GM23338 (cell line): ENCODE results near the gene FAXDC2. TPM values are rescaled to one million over a fixed set of nuclear protein-coding genes. Genes with fewer than 3 reads are reported as not detected.

ENCODE experiments used
- ATAC-seq: fragments of 200-7000 bp; cut with Tn5 transposase; 3 replicates; pipeline ENCODE4 v1.9.1; 2020
- DNase-seq: peaks from one replicate; pipeline ENCODE4 v3.0.0-alpha.2; 2015; ENCODE audit warnings: low spot score
- H2AFZ ChIP-seq: fragments of 200-600 bp; sonication (generic); 2 replicates; pipeline ENCODE4 v1.8.0; 2016; ENCODE audit warnings: antibody characterized with exemption, mild to moderate bottlenecking, moderate library complexity
- H3F3A ChIP-seq: fragments of 200-600 bp; sonication (generic); replicated peaks from 2 replicates; pipeline ENCODE4 v1.8.0; 2017; ENCODE audit warnings: antibody characterized with exemption, mixed run types, low read depth
- H3K27ac ChIP-seq: fragments of 200-600 bp; sonication (generic); 2 replicates; pipeline ENCODE4 v1.6.1; 2016; ENCODE audit warnings: low read depth
- H3K27me3 ChIP-seq: fragments of 200-600 bp; sonication (generic); 2 replicates; pipeline ENCODE4 v1.8.0; 2016; ENCODE audit warnings: mild to moderate bottlenecking, mixed run types, moderate library complexity; ENCODE audit not compliant: insufficient read depth
- H3K36me3 ChIP-seq: fragments of 200-600 bp; sonication (generic); 2 replicates; pipeline ENCODE4 v1.8.0; 2016; ENCODE audit warnings: mild to moderate bottlenecking; ENCODE audit not compliant: insufficient read depth
- H3K4me1 ChIP-seq: fragments of 200-600 bp; sonication (generic); 2 replicates; pipeline ENCODE4 v1.8.0; 2016; ENCODE audit warnings: mild to moderate bottlenecking, moderate library complexity; ENCODE audit not compliant: insufficient read depth
- H3K4me2 ChIP-seq: fragments of 200-600 bp; sonication (generic); 2 replicates; pipeline ENCODE4 v1.7.1; 2017; ENCODE audit warnings: mixed run types
- H3K4me3 ChIP-seq: fragments of 200-600 bp; sonication (generic); 2 replicates; pipeline ENCODE4 v1.6.1; 2016; ENCODE audit warnings: mixed run types
- H3K79me2 ChIP-seq: fragments of 200-600 bp; sonication (generic); replicated peaks from 2 replicates; pipeline ENCODE4 v1.8.0; 2017; ENCODE audit warnings: mild to moderate bottlenecking; ENCODE audit not compliant: insufficient read depth
- H3K9me2 ChIP-seq: fragments of 200-600 bp; sonication (generic); 2 replicates; pipeline ENCODE4 v1.8.0; 2017; ENCODE audit not compliant: insufficient read depth
- H4K20me1 ChIP-seq: fragments of 200-600 bp; sonication (generic); replicated peaks from 2 replicates; pipeline ENCODE4 v1.8.0; 2017; ENCODE audit warnings: mild to moderate bottlenecking; ENCODE audit not compliant: insufficient read depth
- H3K27ac Mint-ChIP-seq: 2 replicates; pipeline ENCODE4 v1.8.0; 2020; ENCODE audit warnings: inconsistent platforms, mild to moderate bottlenecking, moderate library complexity, mixed read lengths
- H3K27me3 Mint-ChIP-seq: 3 replicates; pipeline ENCODE4 v1.8.0; 2022; ENCODE audit warnings: low read depth, mild to moderate bottlenecking, moderate library complexity, mixed read lengths, inconsistent platforms; ENCODE audit not compliant: insufficient read depth, poor library complexity
- H3K36me3 Mint-ChIP-seq: 3 replicates; pipeline ENCODE4 v1.8.0; 2021; ENCODE audit warnings: low read depth, mild to moderate bottlenecking, inconsistent platforms, moderate library complexity, mixed read lengths
- H3K4me1 Mint-ChIP-seq: 3 replicates; pipeline ENCODE4 v1.8.0; 2020; ENCODE audit warnings: mild to moderate bottlenecking, inconsistent platforms, mixed read lengths
- H3K4me3 Mint-ChIP-seq: 3 replicates; pipeline ENCODE4 v1.8.0; 2021; ENCODE audit warnings: moderate library complexity, mild to moderate bottlenecking, inconsistent platforms, mixed read lengths
- H3K9me3 Mint-ChIP-seq: 3 replicates; pipeline ENCODE4 v1.8.0; 2020; ENCODE audit warnings: moderate library complexity, mild to moderate bottlenecking, inconsistent platforms, mixed read lengths
- CREB1 ChIP-seq: fragments of 250-450 bp; sonication (Bioruptor Pico); IDR thresholded peaks from 2 replicates; pipeline ENCODE4 v1.5.0; 2020; ENCODE audit warnings: low read depth, mild to moderate bottlenecking, moderate library complexity
- EZH2 ChIP-seq: fragments of 200-600 bp; sonication (generic); IDR thresholded peaks from one replicate; pipeline ENCODE4 v1.8.0; 2017; ENCODE audit warnings: antibody characterized with exemption, mild to moderate bottlenecking, low read depth; ENCODE audit not compliant: unreplicated experiment
- EZH2phosphoT487 ChIP-seq: fragments of 200-600 bp; sonication (generic); IDR thresholded peaks from one replicate; pipeline ENCODE4 v1.8.1; 2018; ENCODE audit warnings: antibody characterized with exemption; ENCODE audit not compliant: unreplicated experiment
- JUNB ChIP-seq: IDR thresholded peaks from one replicate; pipeline ENCODE4 v1.6.1; 2016; ENCODE audit warnings: antibody characterized with exemption; ENCODE audit not compliant: unreplicated experiment
- NANOG ChIP-seq: IDR thresholded peaks from 2 replicates; pipeline ENCODE4 v1.6.1; 2016; ENCODE audit warnings: antibody characterized with exemption, borderline replicate concordance
- POLR2AphosphoS5 ChIP-seq: IDR thresholded peaks from 2 replicates; pipeline ENCODE4 v1.6.1; 2016; ENCODE audit warnings: antibody characterized with exemption, low read depth
- STAT1 ChIP-seq: IDR thresholded peaks from one replicate; pipeline ENCODE4 v1.6.1; 2016; ENCODE audit warnings: antibody characterized with exemption; ENCODE audit not compliant: unreplicated experiment
- ZNF114 ChIP-seq: fragments of 250-450 bp; sonication (Bioruptor Pico); IDR thresholded peaks from 2 replicates; pipeline ENCODE4 v1.5.0; 2020; ENCODE audit warnings: mild to moderate bottlenecking, moderate library complexity
- ZNF331 ChIP-seq: fragments of 250-450 bp; sonication (Bioruptor Pico); IDR thresholded peaks from 2 replicates; pipeline ENCODE4 v1.5.0; 2020; ENCODE audit warnings: low read depth, mild to moderate bottlenecking, moderate library complexity
- polyA plus RNA-seq: library from polyadenylated mRNA; unstranded; fragments of >200 nt; fragmentation: Nextera tagmentation; extraction: Ambion mirVana; gene quantifications from 2 replicates; pipeline ENCODE4 v1.2.1, GENCODE V29; 2016
- total RNA-seq: library from RNA; depleted of rRNA; stranded (reverse); fragments of >200 nt; shearing (Covaris generic); gene quantifications from 2 replicates; pipeline ENCODE4 v1.2.3, GENCODE V29; 2014
- TF ChIP-seq, protein P1 (sequence below), 2 experiments: fragments of 200-600 bp in 1 of 2; sonication (generic) in 1 of 2; conservative IDR thresholded peaks; 2 replicates each; pipeline versions ENCODE4 v1.5.1 to v1.6.1; 2016 to 2017; ENCODE audit warnings: antibody characterized with exemption in 2 of 2, low read depth in 2 of 2, mild to moderate bottlenecking in 2 of 2, moderate library complexity in 1 of 2
- TF ChIP-seq, protein P2 (sequence below): IDR thresholded peaks from 2 replicates; pipeline ENCODE4 v1.6.1; 2016; ENCODE audit warnings: antibody characterized with exemption
- TF ChIP-seq, protein P3 (sequence below): IDR thresholded peaks from one replicate; pipeline ENCODE4 v1.6.1; 2018; ENCODE audit warnings: antibody characterized with exemption; ENCODE audit not compliant: unreplicated experiment
- TF ChIP-seq, protein P4 (sequence below): fragments of 250-450 bp; sonication (Bioruptor Pico); IDR thresholded peaks from 2 replicates; pipeline ENCODE4 v1.5.0; 2020; ENCODE audit warnings: mild to moderate bottlenecking, moderate library complexity

The FAXDC2 gene
- total and polyA plus RNA-seq, 2 experiments from 2014 or later, result 4.0 to 4.6 TPM

DNA sequence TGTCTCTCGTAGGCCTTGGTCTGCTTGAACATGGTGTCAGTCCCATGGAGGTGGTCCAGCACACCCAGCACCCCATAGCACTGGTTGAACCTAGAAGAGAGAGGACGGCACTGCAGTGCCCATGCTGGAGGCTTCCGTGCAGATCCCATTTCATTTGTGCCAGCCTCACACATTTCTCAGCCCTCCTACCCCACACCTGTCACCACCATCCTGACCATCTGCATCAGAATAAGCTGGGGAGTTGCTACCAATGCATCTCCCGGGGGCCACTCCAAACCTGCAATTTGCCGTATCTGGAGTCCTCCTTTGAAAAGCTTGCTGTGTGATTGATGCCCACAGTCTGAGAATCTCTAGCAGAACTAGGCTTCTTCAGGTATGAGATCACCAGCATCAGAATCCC is 30.0 kb downstream of the FAXDC2 start:
- no peaks in the 10 kb centered on the region; the same call in 2 of the 3 replicates for H3K9me3 Mint-ChIP-seq
- no peak overlapping the region for H3K27ac Mint-ChIP-seq
- Histone ChIP-seq H3K4me1 (no peaks in the 10 kb centered on the region), H3K27me3 (no peaks in the 10 kb centered on the region), H3K27ac (no peak overlapping the region), H3K79me2 (0 out of 2 replicates have a peak, but pooled peaks cover 5% of the 10 kb centered on the region), H3K4me3 (no peak overlapping the region), H3K36me3 (peaks cover 38% of the 10 kb centered on the region), H3F3A (peaks cover 13% of the 10 kb centered on the region), H3K4me2 (no peak overlapping the region), H3K9me2 (no peaks in the 10 kb centered on the region), H4K20me1 (peaks cover 31% of the 10 kb centered on the region), H2AFZ (no peak overlapping the region)
- DNase-seq (no peak), ATAC-seq (no peak; the same call in none of the 3 replicates)
- H3K4me3 Mint-ChIP-seq, result no peak overlapping the region
- TF ChIP-seq EZH2, result no peak
- TF ChIP-seq, protein P1, sequence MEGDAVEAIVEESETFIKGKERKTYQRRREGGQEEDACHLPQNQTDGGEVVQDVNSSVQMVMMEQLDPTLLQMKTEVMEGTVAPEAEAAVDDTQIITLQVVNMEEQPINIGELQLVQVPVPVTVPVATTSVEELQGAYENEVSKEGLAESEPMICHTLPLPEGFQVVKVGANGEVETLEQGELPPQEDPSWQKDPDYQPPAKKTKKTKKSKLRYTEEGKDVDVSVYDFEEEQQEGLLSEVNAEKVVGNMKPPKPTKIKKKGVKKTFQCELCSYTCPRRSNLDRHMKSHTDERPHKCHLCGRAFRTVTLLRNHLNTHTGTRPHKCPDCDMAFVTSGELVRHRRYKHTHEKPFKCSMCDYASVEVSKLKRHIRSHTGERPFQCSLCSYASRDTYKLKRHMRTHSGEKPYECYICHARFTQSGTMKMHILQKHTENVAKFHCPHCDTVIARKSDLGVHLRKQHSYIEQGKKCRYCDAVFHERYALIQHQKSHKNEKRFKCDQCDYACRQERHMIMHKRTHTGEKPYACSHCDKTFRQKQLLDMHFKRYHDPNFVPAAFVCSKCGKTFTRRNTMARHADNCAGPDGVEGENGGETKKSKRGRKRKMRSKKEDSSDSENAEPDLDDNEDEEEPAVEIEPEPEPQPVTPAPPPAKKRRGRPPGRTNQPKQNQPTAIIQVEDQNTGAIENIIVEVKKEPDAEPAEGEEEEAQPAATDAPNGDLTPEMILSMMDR (conservative IDR thresholded peaks at IDR 0.05; ENCODE audit: low read depth in 2 of 2), result no peak
- no peak for TF ChIP-seq JUNB
- no peak for TF ChIP-seq POLR2AphosphoS5
- no peak for TF ChIP-seq STAT1
- TF ChIP-seq, protein P2, sequence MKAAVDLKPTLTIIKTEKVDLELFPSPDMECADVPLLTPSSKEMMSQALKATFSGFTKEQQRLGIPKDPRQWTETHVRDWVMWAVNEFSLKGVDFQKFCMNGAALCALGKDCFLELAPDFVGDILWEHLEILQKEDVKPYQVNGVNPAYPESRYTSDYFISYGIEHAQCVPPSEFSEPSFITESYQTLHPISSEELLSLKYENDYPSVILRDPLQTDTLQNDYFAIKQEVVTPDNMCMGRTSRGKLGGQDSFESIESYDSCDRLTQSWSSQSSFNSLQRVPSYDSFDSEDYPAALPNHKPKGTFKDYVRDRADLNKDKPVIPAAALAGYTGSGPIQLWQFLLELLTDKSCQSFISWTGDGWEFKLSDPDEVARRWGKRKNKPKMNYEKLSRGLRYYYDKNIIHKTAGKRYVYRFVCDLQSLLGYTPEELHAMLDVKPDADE, result no peak
- no peak for TF ChIP-seq ZNF114
- no peak for TF ChIP-seq CREB1 (CRISPR knock-in tag)
- no peak for TF ChIP-seq EZH2phosphoT487
- TF ChIP-seq, protein P3, sequence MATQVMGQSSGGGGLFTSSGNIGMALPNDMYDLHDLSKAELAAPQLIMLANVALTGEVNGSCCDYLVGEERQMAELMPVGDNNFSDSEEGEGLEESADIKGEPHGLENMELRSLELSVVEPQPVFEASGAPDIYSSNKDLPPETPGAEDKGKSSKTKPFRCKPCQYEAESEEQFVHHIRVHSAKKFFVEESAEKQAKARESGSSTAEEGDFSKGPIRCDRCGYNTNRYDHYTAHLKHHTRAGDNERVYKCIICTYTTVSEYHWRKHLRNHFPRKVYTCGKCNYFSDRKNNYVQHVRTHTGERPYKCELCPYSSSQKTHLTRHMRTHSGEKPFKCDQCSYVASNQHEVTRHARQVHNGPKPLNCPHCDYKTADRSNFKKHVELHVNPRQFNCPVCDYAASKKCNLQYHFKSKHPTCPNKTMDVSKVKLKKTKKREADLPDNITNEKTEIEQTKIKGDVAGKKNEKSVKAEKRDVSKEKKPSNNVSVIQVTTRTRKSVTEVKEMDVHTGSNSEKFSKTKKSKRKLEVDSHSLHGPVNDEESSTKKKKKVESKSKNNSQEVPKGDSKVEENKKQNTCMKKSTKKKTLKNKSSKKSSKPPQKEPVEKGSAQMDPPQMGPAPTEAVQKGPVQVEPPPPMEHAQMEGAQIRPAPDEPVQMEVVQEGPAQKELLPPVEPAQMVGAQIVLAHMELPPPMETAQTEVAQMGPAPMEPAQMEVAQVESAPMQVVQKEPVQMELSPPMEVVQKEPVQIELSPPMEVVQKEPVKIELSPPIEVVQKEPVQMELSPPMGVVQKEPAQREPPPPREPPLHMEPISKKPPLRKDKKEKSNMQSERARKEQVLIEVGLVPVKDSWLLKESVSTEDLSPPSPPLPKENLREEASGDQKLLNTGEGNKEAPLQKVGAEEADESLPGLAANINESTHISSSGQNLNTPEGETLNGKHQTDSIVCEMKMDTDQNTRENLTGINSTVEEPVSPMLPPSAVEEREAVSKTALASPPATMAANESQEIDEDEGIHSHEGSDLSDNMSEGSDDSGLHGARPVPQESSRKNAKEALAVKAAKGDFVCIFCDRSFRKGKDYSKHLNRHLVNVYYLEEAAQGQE, result no peak
- TF ChIP-seq NANOG, result no peak
- TF ChIP-seq ZNF331 (CRISPR knock-in tag), result no peak
- TF ChIP-seq, protein P4, sequence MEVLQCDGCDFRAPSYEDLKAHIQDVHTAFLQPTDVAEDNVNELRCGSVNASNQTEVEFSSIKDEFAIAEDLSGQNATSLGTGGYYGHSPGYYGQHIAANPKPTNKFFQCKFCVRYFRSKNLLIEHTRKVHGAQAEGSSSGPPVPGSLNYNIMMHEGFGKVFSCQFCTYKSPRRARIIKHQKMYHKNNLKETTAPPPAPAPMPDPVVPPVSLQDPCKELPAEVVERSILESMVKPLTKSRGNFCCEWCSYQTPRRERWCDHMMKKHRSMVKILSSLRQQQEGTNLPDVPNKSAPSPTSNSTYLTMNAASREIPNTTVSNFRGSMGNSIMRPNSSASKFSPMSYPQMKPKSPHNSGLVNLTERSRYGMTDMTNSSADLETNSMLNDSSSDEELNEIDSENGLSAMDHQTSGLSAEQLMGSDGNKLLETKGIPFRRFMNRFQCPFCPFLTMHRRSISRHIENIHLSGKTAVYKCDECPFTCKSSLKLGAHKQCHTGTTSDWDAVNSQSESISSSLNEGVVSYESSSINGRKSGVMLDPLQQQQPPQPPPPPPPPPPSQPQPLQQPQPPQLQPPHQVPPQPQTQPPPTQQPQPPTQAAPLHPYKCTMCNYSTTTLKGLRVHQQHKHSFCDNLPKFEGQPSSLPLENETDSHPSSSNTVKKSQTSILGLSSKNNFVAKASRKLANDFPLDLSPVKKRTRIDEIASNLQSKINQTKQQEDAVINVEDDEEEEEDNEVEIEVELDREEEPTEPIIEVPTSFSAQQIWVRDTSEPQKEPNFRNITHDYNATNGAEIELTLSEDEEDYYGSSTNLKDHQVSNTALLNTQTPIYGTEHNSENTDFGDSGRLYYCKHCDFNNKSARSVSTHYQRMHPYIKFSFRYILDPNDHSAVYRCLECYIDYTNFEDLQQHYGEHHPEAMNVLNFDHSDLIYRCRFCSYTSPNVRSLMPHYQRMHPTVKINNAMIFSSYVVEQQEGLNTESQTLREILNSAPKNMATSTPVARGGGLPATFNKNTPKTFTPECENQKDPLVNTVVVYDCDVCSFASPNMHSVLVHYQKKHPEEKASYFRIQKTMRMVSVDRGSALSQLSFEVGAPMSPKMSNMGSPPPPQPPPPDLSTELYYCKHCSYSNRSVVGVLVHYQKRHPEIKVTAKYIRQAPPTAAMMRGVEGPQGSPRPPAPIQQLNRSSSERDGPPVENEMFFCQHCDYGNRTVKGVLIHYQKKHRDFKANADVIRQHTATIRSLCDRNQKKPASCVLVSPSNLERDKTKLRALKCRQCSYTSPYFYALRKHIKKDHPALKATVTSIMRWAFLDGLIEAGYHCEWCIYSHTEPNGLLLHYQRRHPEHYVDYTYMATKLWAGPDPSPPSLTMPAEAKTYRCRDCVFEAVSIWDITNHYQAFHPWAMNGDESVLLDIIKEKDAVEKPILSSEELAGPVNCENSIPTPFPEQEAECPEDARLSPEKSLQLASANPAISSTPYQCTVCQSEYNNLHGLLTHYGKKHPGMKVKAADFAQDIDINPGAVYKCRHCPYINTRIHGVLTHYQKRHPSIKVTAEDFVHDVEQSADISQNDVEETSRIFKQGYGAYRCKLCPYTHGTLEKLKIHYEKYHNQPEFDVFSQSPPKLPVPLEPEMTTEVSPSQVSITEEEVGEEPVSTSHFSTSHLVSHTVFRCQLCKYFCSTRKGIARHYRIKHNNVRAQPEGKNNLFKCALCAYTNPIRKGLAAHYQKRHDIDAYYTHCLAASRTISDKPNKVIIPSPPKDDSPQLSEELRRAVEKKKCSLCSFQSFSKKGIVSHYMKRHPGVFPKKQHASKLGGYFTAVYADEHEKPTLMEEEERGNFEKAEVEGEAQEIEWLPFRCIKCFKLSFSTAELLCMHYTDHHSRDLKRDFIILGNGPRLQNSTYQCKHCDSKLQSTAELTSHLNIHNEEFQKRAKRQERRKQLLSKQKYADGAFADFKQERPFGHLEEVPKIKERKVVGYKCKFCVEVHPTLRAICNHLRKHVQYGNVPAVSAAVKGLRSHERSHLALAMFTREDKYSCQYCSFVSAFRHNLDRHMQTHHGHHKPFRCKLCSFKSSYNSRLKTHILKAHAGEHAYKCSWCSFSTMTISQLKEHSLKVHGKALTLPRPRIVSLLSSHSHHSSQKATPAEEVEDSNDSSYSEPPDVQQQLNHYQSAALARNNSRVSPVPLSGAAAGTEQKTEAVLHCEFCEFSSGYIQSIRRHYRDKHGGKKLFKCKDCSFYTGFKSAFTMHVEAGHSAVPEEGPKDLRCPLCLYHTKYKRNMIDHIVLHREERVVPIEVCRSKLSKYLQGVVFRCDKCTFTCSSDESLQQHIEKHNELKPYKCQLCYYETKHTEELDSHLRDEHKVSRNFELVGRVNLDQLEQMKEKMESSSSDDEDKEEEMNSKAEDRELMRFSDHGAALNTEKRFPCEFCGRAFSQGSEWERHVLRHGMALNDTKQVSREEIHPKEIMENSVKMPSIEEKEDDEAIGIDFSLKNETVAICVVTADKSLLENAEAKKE (CRISPR knock-in tag), result no peak
- peaks cover 26% of the 10 kb centered on the region for H3K4me1 Mint-ChIP-seq
- H3K27me3 Mint-ChIP-seq, result peaks cover 44% of the 10 kb centered on the region
- peaks cover 76% of the 10 kb centered on the region for H3K36me3 Mint-ChIP-seq
